ENCODE measurements around the gene PNPLA1.

GRCh38 chr6:36317623-36318022, 47.8 kb downstream of the PNPLA1 start:
- TF ChIP-seq CTCF (IDR thresholded peaks at IDR 0.05; ENCODE audit: insufficient read depth, low read length, poor library complexity, severe bottlenecking) (no peak), EZH2phosphoT487 (conservative IDR thresholded peaks at IDR 0.05; ENCODE audit: low read length) (no peak)
